H9 (cell line): ENCODE measurements around the gene LPP. TPM values are rescaled to one million over a fixed set of nuclear protein-coding genes. Genes with fewer than 3 reads are reported as not detected.
A peak's percentile ranks its signal among the peaks of the same experiment; 100 is the strongest.

ENCODE experiments used
- DNase-seq: peaks from one replicate; pipeline ENCODE4 v3.0.0-alpha.2; 2017
- H2AFZ ChIP-seq: one replicate; pipeline ENCODE4 v1.6.1; 2013; ENCODE audit warnings: mild to moderate bottlenecking, low read length, control low read depth, moderate library complexity
- H2AK5ac ChIP-seq: 2 replicates; pipeline ENCODE4 v1.6.1; 2013; ENCODE audit warnings: low read length, control low read depth, mixed read lengths; ENCODE audit not compliant: insufficient read length
- H2BK120ac ChIP-seq: one replicate; pipeline ENCODE4 v1.6.1; 2013; ENCODE audit warnings: low read depth, mild to moderate bottlenecking, low read length, control low read depth, inconsistent platforms; ENCODE audit not compliant: poor library complexity, severe bottlenecking
- H2BK12ac ChIP-seq: 2 replicates; pipeline ENCODE4 v1.6.1; 2013; ENCODE audit warnings: low read length, control low read depth, mixed read lengths, low read depth; ENCODE audit not compliant: insufficient read length
- H2BK15ac ChIP-seq: 2 replicates; pipeline ENCODE4 v1.6.1; 2013; ENCODE audit warnings: low read depth, low read length, control low read depth
- H2BK20ac ChIP-seq: one replicate; pipeline ENCODE4 v1.6.1; 2013; ENCODE audit warnings: low read depth, mild to moderate bottlenecking, low read length, control low read depth, inconsistent platforms; ENCODE audit not compliant: poor library complexity, severe bottlenecking
- H2BK5ac ChIP-seq: 2 replicates; pipeline ENCODE4 v1.6.1; 2013; ENCODE audit warnings: low read length, control low read depth, mixed read lengths; ENCODE audit not compliant: insufficient read length
- H3K14ac ChIP-seq: 2 replicates; pipeline ENCODE4 v1.6.1; 2013; ENCODE audit warnings: low read length, control low read depth; ENCODE audit not compliant: insufficient read depth
- H3K18ac ChIP-seq: 2 replicates; pipeline ENCODE4 v1.6.1; 2013; ENCODE audit warnings: low read depth, mild to moderate bottlenecking, mixed read lengths, low read length, control low read depth; ENCODE audit not compliant: insufficient read length
- H3K23ac ChIP-seq: 2 replicates; pipeline ENCODE4 v1.6.1; 2013; ENCODE audit warnings: low read length, control low read depth, mixed read lengths, low read depth; ENCODE audit not compliant: insufficient read length
- H3K23me2 ChIP-seq: 2 replicates; pipeline ENCODE4 v1.6.1; 2013; ENCODE audit warnings: low read depth, mild to moderate bottlenecking, mixed read lengths, low read length, control low read depth; ENCODE audit not compliant: insufficient read length, poor library complexity, severe bottlenecking
- H3K27ac ChIP-seq: 2 replicates; pipeline ENCODE4 v1.5.1; 2013; ENCODE audit warnings: low read length, control low read depth, mixed read lengths, low read depth; ENCODE audit not compliant: insufficient read length
- H3K27me3 ChIP-seq: 2 replicates; pipeline ENCODE4 v1.6.1; 2013; ENCODE audit warnings: low read length, control low read depth, inconsistent platforms; ENCODE audit not compliant: insufficient read depth
- H3K4ac ChIP-seq: 2 replicates; pipeline ENCODE4 v1.6.1; 2013; ENCODE audit warnings: low read depth, mild to moderate bottlenecking, control low read depth, inconsistent platforms, low read length, moderate library complexity
- H3K4me1 ChIP-seq: 2 replicates; pipeline ENCODE4 v1.6.1; 2013; ENCODE audit warnings: low read length, control low read depth, inconsistent platforms; ENCODE audit not compliant: insufficient read depth
- H3K4me2 ChIP-seq: 2 replicates; pipeline ENCODE4 v1.6.1; 2013; ENCODE audit warnings: low read length, control low read depth, mixed read lengths; ENCODE audit not compliant: insufficient read length, insufficient read depth
- H3K56ac ChIP-seq: 2 replicates; pipeline ENCODE4 v1.6.1; 2013; ENCODE audit warnings: low read depth, mild to moderate bottlenecking, mixed read lengths, low read length, control low read depth; ENCODE audit not compliant: insufficient read length
- H3K79me1 ChIP-seq: 2 replicates; pipeline ENCODE4 v1.6.1; 2013; ENCODE audit warnings: low read depth, mild to moderate bottlenecking, moderate library complexity, low read length, control low read depth, inconsistent platforms; ENCODE audit not compliant: insufficient read depth, poor library complexity, severe bottlenecking
- H3K79me2 ChIP-seq: 2 replicates; pipeline ENCODE4 v1.6.1; 2013; ENCODE audit warnings: low read length, control low read depth, inconsistent platforms; ENCODE audit not compliant: insufficient read depth
- H3K9ac ChIP-seq: 2 replicates; pipeline ENCODE4 v1.6.1; 2013; ENCODE audit warnings: low read length, control low read depth, mixed read lengths; ENCODE audit not compliant: insufficient read length; ENCODE audit errors: extremely low read depth
- H3K9me3 ChIP-seq: one replicate; pipeline ENCODE4 v1.6.1; 2013; ENCODE audit warnings: low read depth, low read length, inconsistent platforms; ENCODE audit not compliant: control insufficient read depth
- H3T11ph ChIP-seq: one replicate; pipeline ENCODE4 v1.6.1; 2013; ENCODE audit warnings: mild to moderate bottlenecking, low read length, control low read depth, inconsistent platforms
- H4K20me1 ChIP-seq: one replicate; pipeline ENCODE4 v1.6.1; 2013; ENCODE audit not compliant: control insufficient read depth, insufficient read length, insufficient read depth
- H4K5ac ChIP-seq: 2 replicates; pipeline ENCODE4 v1.6.1; 2013; ENCODE audit warnings: low read depth, mild to moderate bottlenecking, mixed read lengths, low read length, control low read depth; ENCODE audit not compliant: insufficient read length
- H4K8ac ChIP-seq: replicated peaks from 2 replicates; pipeline ENCODE4 v1.6.1; 2013; ENCODE audit warnings: low read length, control low read depth, mixed read lengths, low read depth; ENCODE audit not compliant: insufficient read length
- H4K91ac ChIP-seq: 2 replicates; pipeline ENCODE4 v1.6.1; 2013; ENCODE audit warnings: low read depth, mild to moderate bottlenecking, moderate library complexity, mixed read lengths, low read length, control low read depth; ENCODE audit not compliant: insufficient read length
- H3K27ac Mint-ChIP-seq, 3 experiments: 2 replicates in 2 of 3; 3 replicates in 1 of 3; pipeline ENCODE4 v1.8.0; 2020 to 2021; ENCODE audit warnings: mixed read lengths in 3 of 3, mild to moderate bottlenecking in 1 of 3, moderate library complexity in 1 of 3
- H3K27me3 Mint-ChIP-seq: 2 replicates; pipeline ENCODE4 v1.8.0; 2021; ENCODE audit warnings: low read depth, mild to moderate bottlenecking, moderate library complexity, mixed read lengths
- H3K36me3 Mint-ChIP-seq, 3 experiments: 2 replicates in 2 of 3; 3 replicates in 1 of 3; pipeline ENCODE4 v1.8.0; 2020 to 2021; ENCODE audit warnings: low read depth in 3 of 3, mixed read lengths in 3 of 3; ENCODE audit not compliant: insufficient read depth in 1 of 3
- H3K4me1 Mint-ChIP-seq, 2 experiments: 2 replicates each; pipeline ENCODE4 v1.8.0; 2020; ENCODE audit warnings: mixed read lengths in 2 of 2
- H3K4me3 Mint-ChIP-seq, 2 experiments: 2 replicates in 1 of 2; 3 replicates in 1 of 2; pipeline ENCODE4 v1.8.0; 2020 to 2021; ENCODE audit warnings: mild to moderate bottlenecking in 2 of 2, mixed read lengths in 2 of 2, moderate library complexity in 1 of 2
- H3K9me3 Mint-ChIP-seq, 2 experiments: 2 replicates in 1 of 2; 3 replicates in 1 of 2; pipeline ENCODE4 v1.8.0; 2020; ENCODE audit warnings: mild to moderate bottlenecking in 2 of 2, mixed read lengths in 2 of 2, moderate library complexity in 1 of 2
- CTCF ChIP-seq: fragments of 200-600 bp; sonication (generic); conservative IDR thresholded peaks from 3 replicates; pipeline ENCODE4 v1.8.0; 2021; ENCODE audit warnings: antibody characterized with exemption, mild to moderate bottlenecking
- WGBS: extraction: QIAGEN DNeasy Blood & Tissue Kit; methylation state at CpG from one replicate; pipeline ENCODE4 v1.1.7; 2013; ENCODE audit warnings: missing lambda C conversion rate, low lambda C conversion rate, mixed read lengths; ENCODE audit not compliant: insufficient read length; ENCODE audit errors: extremely low coverage; 5-methylcytosine and 5-hydroxymethylcytosine counted together
- total RNA-seq: library from RNA; stranded (reverse); gene quantifications from 2 replicates; pipeline ENCODE4 v1.2.1, GENCODE V29; 2021

The LPP gene
- total RNA-seq, 1 experiment from 2014 or later, result 64.6 TPM

- no peak overlapping the region for H3K14ac ChIP-seq
- H2BK120ac ChIP-seq, result no peak overlapping the region
- H3K9ac ChIP-seq, result no peak overlapping the region
- no peak overlapping the region for H2AK5ac ChIP-seq
- H3K4me2 ChIP-seq, result no peak overlapping the region
- no peak overlapping the region for H2BK12ac ChIP-seq
- no peak overlapping the region for H2BK15ac ChIP-seq
- H4K5ac ChIP-seq, result no peak overlapping the region
- no peaks in the 10 kb centered on the region for H3K79me1 ChIP-seq
- H4K91ac ChIP-seq, result no peak overlapping the region
- no peak overlapping the region for H2AFZ ChIP-seq
- no peak overlapping the region for H3K4ac ChIP-seq
- no peak overlapping the region for H3T11ph ChIP-seq
- Mint-ChIP-seq H3K4me1 (peaks cover 0 to 8% of the 10 kb centered on the region in 2 experiments), H3K27ac (peak overlapping the region in 2 of 3 experiments; percentile 37 to 61; a peak in 3 of 7 replicates), H3K27me3 (no peaks in the 10 kb centered on the region), H3K9me3 (no peaks in the 10 kb centered on the region), H3K36me3 (no peaks in the 10 kb centered on the region), H3K4me3 (no peak overlapping the region)
- H4K8ac ChIP-seq, result no peak overlapping the region
- no CpG with 5 or more reads among the region's 4 CpGs for WGBS
- DNase-seq, result no peak
- H3K18ac ChIP-seq, result no peak overlapping the region
- TF ChIP-seq CTCF, result peak; percentile 33; the same call in 2 of the 3 replicates
- no peaks in the 10 kb centered on the region for H3K4me1 ChIP-seq
- no peaks in the 10 kb centered on the region for H3K27me3 ChIP-seq
- no peak overlapping the region for H3K23ac ChIP-seq
- no peak overlapping the region for H3K56ac ChIP-seq
- no peak overlapping the region for H3K27ac ChIP-seq
- H3K23me2 ChIP-seq, result no peaks in the 10 kb centered on the region
- no peak overlapping the region for H2BK5ac ChIP-seq
- no peaks in the 10 kb centered on the region for H3K9me3 ChIP-seq
- H3K79me2 ChIP-seq, result no peaks in the 10 kb centered on the region
- no peak overlapping the region for H2BK20ac ChIP-seq
- no peaks in the 10 kb centered on the region for H4K20me1 ChIP-seq
Observed at GRCh38 chr3:188584958-188585689, 431.2 kb downstream of the LPP start.
